Embryonic facial prominence (tissue), 1 donor: ENCODE data around the gene SLC25A26.
"Not testable (repeated sequence)": the region's sequence is repeated elsewhere in the genome, so short reads cannot be mapped to it uniquely, and the experiment has no call there.

Experiments used
- DNase-seq: peaks from one replicate; pipeline ENCODE4 v3.0.0-alpha.2; 2016; ENCODE audit errors: extremely low spot score

The SLC25A26 gene

GRCh38 chr3:66268864-66269263 lies 48.1 kb downstream of the SLC25A26 start:
- no peak for DNase-seq

GRCh38 chr3:66269411-66269810 lies 48.6 kb downstream of the SLC25A26 start:
- no peak for DNase-seq

- DNase-seq = peak; percentile 28
Measured at GRCh38 chr3:66270288-66270687, 49.5 kb downstream of the SLC25A26 start.

- DNase-seq = no peak
Measured at GRCh38 chr3:66270701-66271100, 49.9 kb downstream of the SLC25A26 start.

GRCh38 chr3:66271231-66271630 lies 50.4 kb downstream of the SLC25A26 start:
- no peak for DNase-seq

GRCh38 chr3:66272016-66272415 lies 51.2 kb downstream of the SLC25A26 start:
- no peak for DNase-seq

- DNase-seq = not testable (repeated sequence)
Measured at GRCh38 chr3:66274837-66275236, 54.0 kb downstream of the SLC25A26 start.

GRCh38 chr3:66276705-66277274 lies 56.0 kb downstream of the SLC25A26 start:
- peak; percentile 68 for DNase-seq

GRCh38 chr3:66279168-66279567 lies 58.4 kb downstream of the SLC25A26 start:
- no peak for DNase-seq

GRCh38 chr3:66280304-66280703 lies 59.5 kb downstream of the SLC25A26 start:
- no peak for DNase-seq

- DNase-seq = not testable (repeated sequence)
Measured at GRCh38 chr3:66291922-66292321, 71.1 kb downstream of the SLC25A26 start.

GRCh38 chr3:66297260-66297873 lies 76.6 kb downstream of the SLC25A26 start:
- DNase-seq = no peak

- DNase-seq = no peak
Measured at GRCh38 chr3:66297900-66298299, 77.1 kb downstream of the SLC25A26 start.

GRCh38 chr3:66298591-66298990 lies 77.8 kb downstream of the SLC25A26 start:
- DNase-seq = no peak

- not testable (repeated sequence) for DNase-seq
Measured at GRCh38 chr3:66299085-66299484, 78.3 kb downstream of the SLC25A26 start.

GRCh38 chr3:66299891-66300290 lies 79.1 kb downstream of the SLC25A26 start:
- DNase-seq = no peak

GRCh38 chr3:66302288-66302687 lies 81.5 kb downstream of the SLC25A26 start:
- DNase-seq = no peak

GRCh38 chr3:66303491-66303901 lies 82.7 kb downstream of the SLC25A26 start:
- no peak for DNase-seq

GRCh38 chr3:66304293-66304692 lies 83.5 kb downstream of the SLC25A26 start:
- no peak for DNase-seq

- not testable (repeated sequence) for DNase-seq
Measured at GRCh38 chr3:66306086-66306485, 85.3 kb downstream of the SLC25A26 start.

- not testable (repeated sequence) for DNase-seq
Measured at GRCh38 chr3:66306991-66307390, 86.2 kb downstream of the SLC25A26 start.

GRCh38 chr3:66312039-66312438 lies 91.2 kb downstream of the SLC25A26 start:
- no peak for DNase-seq

- DNase-seq = no peak
Measured at GRCh38 chr3:66314455-66314854, 93.7 kb downstream of the SLC25A26 start.
